NB4 (cell line): ENCODE measurements around the gene CEP170B.
"Not testable (repeated sequence)": the region's sequence is repeated elsewhere in the genome, so short reads cannot be mapped to it uniquely, and the experiment has no call there.

Experiments used
- DNase-seq: peaks from one replicate; pipeline ENCODE4 v3.0.0; 2010; ENCODE audit warnings: low read depth
- H3K4me3 ChIP-seq: one replicate; pipeline ENCODE4 v1.5.1; 2011; ENCODE audit warnings: mild to moderate bottlenecking, low read depth, low read length, moderate library complexity
- CTCF ChIP-seq: IDR thresholded peaks from one replicate; pipeline ENCODE4 v1.5.1; 2012; ENCODE audit warnings: low read depth, low read length
- MAX ChIP-seq: IDR thresholded peaks from 2 replicates; pipeline ENCODE4 v1.6.1; 2011; ENCODE audit warnings: low read depth, low read length
- MYC ChIP-seq: IDR thresholded peaks from 2 replicates; pipeline ENCODE4 v1.6.1; 2011; ENCODE audit warnings: low read depth, low read length
- POLR2A ChIP-seq: IDR thresholded peaks from 2 replicates; pipeline ENCODE4 v1.6.1; 2011; ENCODE audit warnings: mild to moderate bottlenecking; ENCODE audit not compliant: insufficient read length; ENCODE audit errors: extremely low read depth

The CEP170B gene

GRCh38 chr14:104898195-104898558 lies 33.1 kb downstream of the CEP170B start:
- TF ChIP-seq MYC (no peak), POLR2A (no peak), CTCF (no peak), MAX (no peak)
- no peak for DNase-seq
- H3K4me3 ChIP-seq, result no peak overlapping the region

GRCh38 chr14:104898870-104899510 lies 33.9 kb downstream of the CEP170B start:
- H3K4me3 ChIP-seq, result no peak overlapping the region
- no peak for DNase-seq
- no peak for TF ChIP-seq MAX
- TF ChIP-seq CTCF, result no peak
- TF ChIP-seq MYC, result no peak

- H3K4me3 ChIP-seq, result no peak overlapping the region
- TF ChIP-seq POLR2A, result no peak
- no peak for TF ChIP-seq CTCF
- no peak for TF ChIP-seq MYC
- no peak for TF ChIP-seq MAX
- DNase-seq, result no peak
These were observed 34.7 kb downstream of the CEP170B start for GRCh38 chr14:104899781-104900180.

- TF ChIP-seq MAX (no peak), CTCF (no peak), MYC (no peak), POLR2A (no peak)
- DNase-seq, result no peak
- no peak overlapping the region for H3K4me3 ChIP-seq
These were observed 35.8 kb downstream of the CEP170B start for GRCh38 chr14:104900639-104901512.

- H3K4me3 ChIP-seq, result no peak overlapping the region
- no peak for DNase-seq
- TF ChIP-seq CTCF (no peak), MYC (no peak), MAX (no peak), POLR2A (no peak)
These were observed 38.9 kb downstream of the CEP170B start for GRCh38 chr14:104903990-104904389.

- DNase-seq, H3K4me3 ChIP-seq: not testable (repeated sequence)
These were observed 39.8 kb downstream of the CEP170B start for GRCh38 chr14:104904650-104905578.

GRCh38 chr14:104905579-104905933 lies 40.5 kb downstream of the CEP170B start:
- DNase-seq, result not testable (repeated sequence)

More at GRCh38 chr14:104905579-104905933, 40.5 kb downstream of the CEP170B start:
- H3K4me3 ChIP-seq, result not testable (repeated sequence)
